ENCODE data around the gene FRMD4B.

- no peak for TF ChIP-seq EZH2phosphoT487 (IDR thresholded peaks at IDR 0.05; ENCODE audit: insufficient read depth, low read depth)
- TF ChIP-seq EZH2 (IDR thresholded peaks at IDR 0.05; ENCODE audit: insufficient read depth, poor library complexity, severe bottlenecking), result no peak
Measured at GRCh38 chr3:69126216-69126615, 259.7 kb downstream of the FRMD4B start.
